B cell (primary cell): ENCODE results near the gene PGLYRP1. TPM values are rescaled to one million over a fixed set of nuclear protein-coding genes. Genes with fewer than 3 reads are reported as not detected.

ENCODE experiments used
- ATAC-seq: fragments of 200-7000 bp; cut with Tn5 transposase; one replicate; pipeline ENCODE4 v1.10.0; 2021; ENCODE audit warnings: low read depth, mild to moderate bottlenecking, moderate number of reproducible peaks, moderate library complexity
- CTCF ChIA-PET: fragments of 350-600 bp; sonication (Branson Sonifier 250); formaldehyde crosslinking; loops from one replicate; lab custom pipeline; 2021; ENCODE audit warnings: antibody characterized with exemption, inconsistent platforms; lab: Charles Lee
- POLR2A ChIA-PET: fragments of 350-600 bp; sonication (Branson Sonifier 250); formaldehyde crosslinking; loops from one replicate; lab custom pipeline; 2021; ENCODE audit warnings: antibody characterized with exemption; lab: Charles Lee
- DNase-seq: peaks from one replicate; pipeline ENCODE4 v3.0.0; 2013
- H2AFZ ChIP-seq: 2 replicates; pipeline ENCODE4 v1.6.1; 2012; ENCODE audit warnings: mild to moderate bottlenecking, low read depth, low read length; ENCODE audit not compliant: insufficient read depth, poor library complexity, severe bottlenecking
- H3K27ac ChIP-seq, 2 donors: 1 replicate in 1 of 2; 2 replicates in 1 of 2; pipeline ENCODE4 v1.5.1; 2012 to 2013; ENCODE audit warnings: low read length in 2 of 2, mild to moderate bottlenecking in 2 of 2, moderate library complexity in 1 of 2
- H3K27me3 ChIP-seq, 4 experiments: fragments of 200-600 bp in 1 of 4; sonication (generic) in 1 of 4; replicated peaks in 1 of 4; 1 replicate in 2 of 4; 2 replicates in 2 of 4; pipeline versions ENCODE4 v1.6.1 to v1.7.0; 2013 to 2016; ENCODE audit warnings: low read length in 3 of 4, mild to moderate bottlenecking in 2 of 4, mixed read lengths in 1 of 4, moderate library complexity in 1 of 4; ENCODE audit not compliant: insufficient read depth in 4 of 4, control insufficient read depth in 3 of 4; ENCODE audit errors: control extremely low read depth in 1 of 4
- H3K36me3 ChIP-seq, 2 experiments: replicated peaks in 1 of 2; 1 replicate in 1 of 2; 2 replicates in 1 of 2; pipeline versions ENCODE4 v1.6.1 to v1.7.1; 2013; ENCODE audit warnings: low read length in 1 of 2; ENCODE audit not compliant: insufficient read depth in 2 of 2, control insufficient read depth in 1 of 2; ENCODE audit errors: control extremely low read depth in 1 of 2, extremely low read depth in 1 of 2
- H3K4me1 ChIP-seq, 2 donors: fragments of 200-600 bp in 1 of 2; sonication (generic) in 1 of 2; 1 replicate in 1 of 2; 2 replicates in 1 of 2; pipeline versions ENCODE4 v1.5.1 to v1.6.1; 2013 to 2017; ENCODE audit warnings: low read length in 2 of 2; ENCODE audit not compliant: control insufficient read depth in 2 of 2, insufficient read depth in 2 of 2
- H3K4me2 ChIP-seq: replicated peaks from 2 replicates; pipeline ENCODE3; 2012; ENCODE audit warnings: mild to moderate bottlenecking, low read depth, low read length; ENCODE audit not compliant: poor library complexity, severe bottlenecking
- H3K4me3 ChIP-seq, 5 experiments: fragments of 200-600 bp in 1 of 5; sonication (generic) in 1 of 5; 1 replicate in 3 of 5; 2 replicates in 2 of 5; pipeline versions ENCODE4 v1.5.1 to v1.7.0; 2011 to 2016; ENCODE audit warnings: low read length in 4 of 5, mild to moderate bottlenecking in 4 of 5, low read depth in 2 of 5, control low read depth in 1 of 5, moderate library complexity in 1 of 5; ENCODE audit not compliant: insufficient read depth in 1 of 5; ENCODE audit errors: control extremely low read depth in 1 of 5, extremely low read depth in 1 of 5
- H3K79me2 ChIP-seq: fragments of 200-600 bp; sonication (generic); one replicate; pipeline ENCODE4 v1.6.0; 2016; ENCODE audit warnings: low read length; ENCODE audit not compliant: control insufficient read depth, insufficient read depth
- H3K9ac ChIP-seq: fragments of 200-600 bp; sonication (generic); 2 replicates; pipeline ENCODE4 v1.6.1; 2017; ENCODE audit warnings: mild to moderate bottlenecking, low read length, moderate library complexity
- H3K9me3 ChIP-seq, 3 donors: one replicate each; pipeline versions ENCODE4 v1.6.1 to v1.7.1; 2013; ENCODE audit warnings: low read length in 2 of 3; ENCODE audit not compliant: control insufficient read depth in 2 of 3, insufficient read depth in 1 of 3; ENCODE audit errors: control extremely low read depth in 1 of 3
- H4K20me1 ChIP-seq: 2 replicates; pipeline ENCODE4 v1.6.0; 2012; ENCODE audit warnings: mild to moderate bottlenecking, low read length; ENCODE audit not compliant: insufficient read depth, control insufficient read depth, poor library complexity, severe bottlenecking
- H3K27ac Mint-ChIP-seq: one replicate; pipeline ENCODE4 v1.8.0; 2021; ENCODE audit warnings: mixed read lengths
- H3K27me3 Mint-ChIP-seq: one replicate; pipeline ENCODE4 v1.8.0; 2021; ENCODE audit warnings: mixed read lengths
- H3K4me1 Mint-ChIP-seq: one replicate; pipeline ENCODE4 v1.8.0; 2021; ENCODE audit warnings: mixed read lengths
- H3K4me3 Mint-ChIP-seq: one replicate; pipeline ENCODE4 v1.8.0; 2021; ENCODE audit warnings: mixed read lengths
- H3K9me3 Mint-ChIP-seq: one replicate; pipeline ENCODE4 v1.8.0; 2022; ENCODE audit warnings: mixed read lengths; ENCODE audit not compliant: insufficient read depth
- CTCF ChIP-seq: fragments of 200-600 bp; IDR thresholded peaks from one replicate; pipeline ENCODE4 v1.8.0; 2022; ENCODE audit warnings: antibody characterized with exemption, mild to moderate bottlenecking
- EZH2 ChIP-seq: IDR thresholded peaks from 2 replicates; pipeline ENCODE4 v1.6.1; 2012; ENCODE audit warnings: borderline replicate concordance, low read depth, mild to moderate bottlenecking, moderate library complexity, low read length; ENCODE audit not compliant: insufficient read depth, poor library complexity, severe bottlenecking
- WGBS: methylation state at CpG from one replicate; pipeline ENCODE4 v1.1.5; 2013; ENCODE audit warnings: missing lambda C conversion rate; ENCODE audit not compliant: insufficient coverage; 5-methylcytosine and 5-hydroxymethylcytosine counted together
- intact Hi-C: fragments of 100-400 bp; cut with micrococcal nuclease; formaldehyde crosslinking; loops from one replicate; pipeline ENCODE4 v1.10.0; 2022
- polyA plus RNA-seq: library from polyadenylated mRNA; depleted of rRNA; stranded (reverse); fragments of >200 nt; gene quantifications from 2 replicates; pipeline ENCODE4 v1.2.3, GENCODE V29; 2012
- total RNA-seq, 2 donors: library from RNA; stranded (reverse); fragments of 120-200 nt in 1 of 2; gene quantifications; 1 replicate in 1 of 2; 2 replicates in 1 of 2; pipeline versions ENCODE4 v1.2.3 to v1.2.4, GENCODE V29; 2013 to 2022

Gene PGLYRP1
- total and polyA plus RNA-seq, 2 donors (not counting 1 experiment from before 2014, with no cell fraction given), result not detected

- Histone ChIP-seq H3K9ac (no peak overlapping the region), H3K4me2 (no peak overlapping the region), H3K4me1 (no peaks in the 10 kb centered on the region), H3K27ac (no peak overlapping the region), H3K27me3 (peaks cover 0 to 23% (median 8%) of the 10 kb centered on the region in 4 experiments), H4K20me1 (no peaks in the 10 kb centered on the region), H2AFZ (no peak overlapping the region), H3K4me3 (no peak overlapping the region), H3K79me2 (no peaks in the 10 kb centered on the region), H3K36me3 (no peaks in the 10 kb centered on the region), H3K9me3 (no peaks in the 10 kb centered on the region)
- 92% methylated on average over 2 of the region's 4 CpGs for WGBS
- POLR2A ChIA-PET, result no interaction called here
- Mint-ChIP-seq H3K27me3 (peaks cover 49% of the 10 kb centered on the region), H3K4me1 (no peaks in the 10 kb centered on the region), H3K4me3 (no peak overlapping the region), H3K27ac (no peak overlapping the region), H3K9me3 (no peaks in the 10 kb centered on the region)
- no peak for TF ChIP-seq CTCF
- TF ChIP-seq EZH2, result no peak
- CTCF ChIA-PET, result interaction anchor here (0.7 to 1.5 kb wide), 2 partner anchors 9 to 292 kb away, joined by 3 to 6 read pairs; no protein-coding TSS in a partner anchor
- ATAC-seq (no peak), DNase-seq (no peak)
- intact Hi-C loops, result no loop called here
Observed at GRCh38 chr19:46052896-46053295, 30.0 kb upstream of the PGLYRP1 start.

GRCh38 chr19:46049597-46049996 lies 26.7 kb upstream of the PGLYRP1 start:
- WGBS, result 54% methylated on average over 5 of the region's 7 CpGs
- intact Hi-C loops, result no loop called here
- no peaks in the 10 kb centered on the region for H3K36me3 ChIP-seq
- Mint-ChIP-seq H3K4me3 (no peak overlapping the region), H3K27me3 (peaks cover 56% of the 10 kb centered on the region), H3K4me1 (no peaks in the 10 kb centered on the region), H3K9me3 (no peaks in the 10 kb centered on the region), H3K27ac (no peak overlapping the region)
- ChIA-PET POLR2A (no interaction called here), CTCF (interaction anchor here (1.0 kb wide), 1 partner anchor 21 kb away, joined by 3 read pairs; no protein-coding TSS in a partner anchor)
- H4K20me1 ChIP-seq, result no peaks in the 10 kb centered on the region
- no peaks in the 10 kb centered on the region for H3K9me3 ChIP-seq
- TF ChIP-seq CTCF (no peak), EZH2 (no peak)
- no peak overlapping the region for H3K9ac ChIP-seq
- H3K4me2 ChIP-seq, result no peak overlapping the region
- H3K27ac ChIP-seq, result no peak overlapping the region
- ATAC-seq (no peak), DNase-seq (no peak)
- no peak overlapping the region for H2AFZ ChIP-seq
- peaks cover 0 to 13% (median 1%) of the 10 kb centered on the region in 4 experiments for H3K27me3 ChIP-seq
- H3K4me1 ChIP-seq, result no peaks in the 10 kb centered on the region
- no peak overlapping the region for H3K4me3 ChIP-seq
- no peaks in the 10 kb centered on the region for H3K79me2 ChIP-seq
